PC-9 (cell line): ENCODE results near the gene ETFA. TPM values are rescaled to one million over a fixed set of nuclear protein-coding genes. Genes with fewer than 3 reads are reported as not detected.

Experiments
- BruUV-seq: library from RNA; stranded (reverse); fragments of 400-500 nt; replicated peaks from 2 replicates; lab custom pipeline; 2021; lab: Mats Ljungman, UMichigan
- CTCF ChIA-PET: fragments of 300-600 bp; sonication (Branson Sonifier 250); formaldehyde crosslinking; loops from one replicate; lab custom pipeline; 2022; ENCODE audit warnings: antibody characterized with exemption; lab: Charles Lee
- POLR2A ChIA-PET: fragments of 300-600 bp; sonication (Branson Sonifier 250); formaldehyde crosslinking; loops from one replicate; lab custom pipeline; 2022; ENCODE audit warnings: antibody characterized with exemption; ENCODE audit not compliant: unreplicated experiment; lab: Charles Lee
- DNase-seq, 2 experiments: peaks; one replicate each; pipeline versions ENCODE4 v3.0.0 to v3.0.0-alpha.2; 2015 to 2022; ENCODE audit warnings: mixed read lengths in 1 of 2
- H2AFZ ChIP-seq: fragments of 200-600 bp; sonication (generic); 2 replicates; pipeline ENCODE4 v1.8.1; 2017; ENCODE audit warnings: antibody characterized with exemption
- H3F3A ChIP-seq: fragments of 200-600 bp; sonication (generic); 2 replicates; pipeline ENCODE4 v1.8.1; 2017; ENCODE audit warnings: antibody characterized with exemption, mild to moderate bottlenecking, low read depth; ENCODE audit not compliant: insufficient read depth
- H3K27ac ChIP-seq: fragments of 200-600 bp; sonication (generic); 2 replicates; pipeline ENCODE4 v1.6.1; 2016; ENCODE audit warnings: mixed run types
- H3K27me3 ChIP-seq: fragments of 200-600 bp; sonication (generic); 2 replicates; pipeline ENCODE4 v1.6.1; 2016; ENCODE audit warnings: low read depth, mixed run types; ENCODE audit not compliant: insufficient read depth
- H3K36me3 ChIP-seq: fragments of 200-600 bp; sonication (generic); 2 replicates; pipeline ENCODE4 v1.6.1; 2016; ENCODE audit warnings: low read depth, mixed run types
- H3K4me1 ChIP-seq: fragments of 200-600 bp; sonication (generic); replicated peaks from 2 replicates; pipeline ENCODE4 v1.6.1; 2016; ENCODE audit warnings: mixed run types; ENCODE audit not compliant: insufficient read depth
- H3K4me2 ChIP-seq: fragments of 200-600 bp; sonication (generic); 2 replicates; pipeline ENCODE4 v1.6.1; 2017; ENCODE audit warnings: mixed run types
- H3K4me3 ChIP-seq: fragments of 200-600 bp; sonication (generic); 2 replicates; pipeline ENCODE4 v1.6.1; 2016; ENCODE audit warnings: mixed run types
- H3K79me2 ChIP-seq: fragments of 200-600 bp; sonication (generic); 2 replicates; pipeline ENCODE4 v1.6.1; 2017; ENCODE audit warnings: low read depth, mixed run types
- H3K9me2 ChIP-seq: fragments of 200-600 bp; sonication (generic); 2 replicates; pipeline ENCODE4 v1.8.1; 2017; ENCODE audit warnings: mild to moderate bottlenecking; ENCODE audit not compliant: insufficient read depth
- H3K9me3 ChIP-seq: fragments of 200-600 bp; sonication (generic); 2 replicates; pipeline ENCODE4 v1.8.1; 2016; ENCODE audit warnings: low read depth; ENCODE audit not compliant: insufficient read depth
- H4K20me1 ChIP-seq: fragments of 200-600 bp; sonication (generic); 2 replicates; pipeline ENCODE4 v1.8.1; 2017; ENCODE audit not compliant: insufficient read depth
- CTCF ChIP-seq: fragments of 200-600 bp; sonication (generic); conservative IDR thresholded peaks from 2 replicates; pipeline ENCODE4 v1.6.1; 2017; ENCODE audit warnings: mixed run types, antibody characterized with exemption, mild to moderate bottlenecking, moderate library complexity
- EZH2 ChIP-seq: fragments of 200-600 bp; sonication (generic); IDR thresholded peaks from 2 replicates; pipeline ENCODE4 v1.8.0; 2017; ENCODE audit warnings: antibody characterized with exemption, low read depth
- intact Hi-C: fragments of 100-400 bp; cut with micrococcal nuclease; formaldehyde crosslinking; loops from one replicate; pipeline ENCODE4 v1.10.0; 2022; ENCODE audit not compliant: unreplicated experiment
- total RNA-seq: library from RNA; stranded (reverse); gene quantifications from 2 replicates; pipeline ENCODE4 v1.2.3, GENCODE V29; 2021

ETFA gene
- total RNA-seq, 1 experiment from 2014 or later: 187 TPM

DNA sequence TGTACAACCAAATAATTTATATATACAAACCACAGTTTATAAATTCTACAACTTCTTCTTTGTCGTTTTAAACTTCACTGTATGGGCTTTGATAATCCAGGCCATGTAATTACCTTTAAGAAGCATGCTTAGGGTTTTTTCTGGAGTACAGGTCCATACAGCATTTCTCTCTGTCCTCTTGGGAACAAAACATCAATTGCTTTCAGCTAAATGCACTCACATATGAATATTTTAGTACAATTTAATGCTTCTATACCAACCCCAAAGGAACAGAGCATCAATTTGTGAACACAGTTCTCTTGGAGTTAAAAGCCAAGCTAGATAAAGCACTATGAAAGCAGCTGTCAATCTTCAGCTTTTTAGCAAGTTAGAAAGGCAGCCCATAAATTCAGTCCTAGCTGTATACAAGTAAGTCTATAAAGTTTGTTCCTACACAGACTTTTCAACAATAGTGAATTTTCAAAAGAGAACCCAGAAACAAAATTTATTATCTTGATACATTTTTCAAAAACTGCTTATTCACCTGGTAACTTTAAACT, 66.1 kb downstream of the ETFA start:
- no peak overlapping the region for H3K27ac ChIP-seq
- no peak overlapping the region for H3K4me2 ChIP-seq
- H2AFZ ChIP-seq: no peak overlapping the region
- DNase-seq: no peak
- no peaks in the 10 kb centered on the region for H3K9me3 ChIP-seq
- TF ChIP-seq EZH2: no peak
- no peak for TF ChIP-seq CTCF
- no peaks in the 10 kb centered on the region for H3K9me2 ChIP-seq
- ChIA-PET CTCF (no interaction called here), POLR2A (no interaction called here)
- H3K27me3 ChIP-seq: no peaks in the 10 kb centered on the region
- H3K36me3 ChIP-seq: peaks cover 18% of the 10 kb centered on the region
- no TSS peak for BruUV-seq
- no peaks in the 10 kb centered on the region for H3K79me2 ChIP-seq
- H4K20me1 ChIP-seq: no peaks in the 10 kb centered on the region; the same call in 1 of the 2 replicates
- no peak overlapping the region for H3K4me3 ChIP-seq
- peaks cover 4% of the 10 kb centered on the region; the same call in 1 of the 2 replicates for H3F3A ChIP-seq
- no peaks in the 10 kb centered on the region for H3K4me1 ChIP-seq
- intact Hi-C loops: no loop called here

- no peaks in the 10 kb centered on the region for H3K79me2 ChIP-seq
- no peak for DNase-seq
- no peak overlapping the region for H2AFZ ChIP-seq
- peaks cover 27% of the 10 kb centered on the region for H3F3A ChIP-seq
- TF ChIP-seq EZH2: no peak
- TF ChIP-seq CTCF: no peak
- H3K27ac ChIP-seq: no peak overlapping the region
- BruUV-seq: no TSS peak
- peaks cover 11% of the 10 kb centered on the region for H4K20me1 ChIP-seq
- POLR2A ChIA-PET: no interaction called here
- no peaks in the 10 kb centered on the region for H3K27me3 ChIP-seq
- H3K9me3 ChIP-seq: no peaks in the 10 kb centered on the region
- H3K36me3 ChIP-seq: peaks cover 15% of the 10 kb centered on the region
- no peak overlapping the region for H3K4me2 ChIP-seq
- CTCF ChIA-PET: interaction anchor here (0.5 kb wide), 1 partner anchor 131 kb away, joined by 4 read pairs; no protein-coding TSS in a partner anchor
- no peaks in the 10 kb centered on the region for H3K4me1 ChIP-seq
- intact Hi-C loops: loop anchor here (5.0 kb wide), 2 partner anchors 47 to 628 kb away; no protein-coding TSS in a partner anchor
- H3K9me2 ChIP-seq: no peaks in the 10 kb centered on the region
- H3K4me3 ChIP-seq: no peak overlapping the region
Observed at GRCh38 chr15:76239786-76240185, 71.5 kb downstream of the ETFA start.

- CTCF ChIA-PET: interaction anchor here (0.9 kb wide), 1 partner anchor 94 kb away, joined by 5 read pairs; no protein-coding TSS in a partner anchor
- H3K4me1 ChIP-seq: no peaks in the 10 kb centered on the region
- no peaks in the 10 kb centered on the region for H3K27me3 ChIP-seq
- peaks cover 22% of the 10 kb centered on the region for H3F3A ChIP-seq
- H3K4me2 ChIP-seq: no peak overlapping the region
- peaks cover 16% of the 10 kb centered on the region for H4K20me1 ChIP-seq
- POLR2A ChIA-PET: no interaction called here
- H3K27ac ChIP-seq: 0 out of 2 replicates have a peak overlapping the region, but pooled peaks have one; percentile 12
- BruUV-seq: no TSS peak
- TF ChIP-seq CTCF (no peak), EZH2 (no peak)
- DNase-seq: no peak
- H3K4me3 ChIP-seq: no peak overlapping the region
- H3K36me3 ChIP-seq: 0 out of 2 replicates have a peak, but pooled peaks cover 6% of the 10 kb centered on the region
- intact Hi-C loops: loop anchor here (5.0 kb wide), 2 partner anchors 44 to 631 kb away; no protein-coding TSS in a partner anchor
- H3K9me3 ChIP-seq: no peaks in the 10 kb centered on the region
- no peaks in the 10 kb centered on the region for H3K79me2 ChIP-seq
- no peak overlapping the region for H2AFZ ChIP-seq
- no peaks in the 10 kb centered on the region for H3K9me2 ChIP-seq
Observed at GRCh38 chr15:76236350-76236749, 74.9 kb downstream of the ETFA start.
